AG09309 (cell line): ENCODE measurements around the gene TGM6.

Source experiments
- DNase-seq: peaks from one replicate; pipeline ENCODE4 v3.0.0-alpha.2; 2010; ENCODE audit warnings: low read depth
- H3K4me3 ChIP-seq: 2 replicates; pipeline ENCODE4 v1.5.1; 2011; ENCODE audit warnings: mild to moderate bottlenecking, low read depth, low read length, moderate library complexity; ENCODE audit not compliant: control insufficient read depth
- TF ChIP-seq, protein P1 (sequence below): IDR thresholded peaks from 2 replicates; pipeline ENCODE4 v1.5.1; 2011; ENCODE audit warnings: mild to moderate bottlenecking, low read depth, low read length, inconsistent platforms; ENCODE audit not compliant: insufficient read depth, control insufficient read depth; ENCODE audit errors: missing control alignments

TGM6 gene

GRCh38 chr20:2342243-2342642 lies 38.5 kb upstream of the TGM6 start:
- TF ChIP-seq, protein P1, sequence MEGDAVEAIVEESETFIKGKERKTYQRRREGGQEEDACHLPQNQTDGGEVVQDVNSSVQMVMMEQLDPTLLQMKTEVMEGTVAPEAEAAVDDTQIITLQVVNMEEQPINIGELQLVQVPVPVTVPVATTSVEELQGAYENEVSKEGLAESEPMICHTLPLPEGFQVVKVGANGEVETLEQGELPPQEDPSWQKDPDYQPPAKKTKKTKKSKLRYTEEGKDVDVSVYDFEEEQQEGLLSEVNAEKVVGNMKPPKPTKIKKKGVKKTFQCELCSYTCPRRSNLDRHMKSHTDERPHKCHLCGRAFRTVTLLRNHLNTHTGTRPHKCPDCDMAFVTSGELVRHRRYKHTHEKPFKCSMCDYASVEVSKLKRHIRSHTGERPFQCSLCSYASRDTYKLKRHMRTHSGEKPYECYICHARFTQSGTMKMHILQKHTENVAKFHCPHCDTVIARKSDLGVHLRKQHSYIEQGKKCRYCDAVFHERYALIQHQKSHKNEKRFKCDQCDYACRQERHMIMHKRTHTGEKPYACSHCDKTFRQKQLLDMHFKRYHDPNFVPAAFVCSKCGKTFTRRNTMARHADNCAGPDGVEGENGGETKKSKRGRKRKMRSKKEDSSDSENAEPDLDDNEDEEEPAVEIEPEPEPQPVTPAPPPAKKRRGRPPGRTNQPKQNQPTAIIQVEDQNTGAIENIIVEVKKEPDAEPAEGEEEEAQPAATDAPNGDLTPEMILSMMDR, result no peak
- DNase-seq, result no peak
- H3K4me3 ChIP-seq, result no peak overlapping the region

GRCh38 chr20:2346188-2346587 lies 34.5 kb upstream of the TGM6 start:
- DNase-seq, result no peak
- TF ChIP-seq, protein P1, result no peak
- H3K4me3 ChIP-seq, result no peak overlapping the region

DNA sequence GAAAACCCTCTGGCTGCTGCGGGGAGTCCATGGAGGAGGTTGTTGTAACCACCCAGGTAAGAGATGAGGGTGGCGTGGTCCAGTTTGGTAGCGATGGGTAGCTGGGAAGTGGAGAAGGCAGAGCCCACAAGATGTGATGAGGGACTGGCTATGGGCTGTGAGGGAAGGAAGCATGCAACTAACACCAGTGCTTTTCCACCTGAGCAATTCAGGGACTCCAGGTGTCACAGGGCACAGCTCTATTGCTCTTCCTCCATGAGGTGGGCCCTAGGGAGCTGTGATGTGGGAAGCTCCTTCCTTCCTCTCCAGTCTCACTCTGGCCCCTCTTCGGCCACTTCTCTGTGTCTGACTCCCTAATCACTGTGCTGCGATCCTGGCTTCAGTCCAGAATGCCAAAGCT lies 32.4 kb upstream of the TGM6 start:
- TF ChIP-seq, protein P1, result no peak
- DNase-seq, result no peak
- H3K4me3 ChIP-seq, result no peak overlapping the region

- TF ChIP-seq, protein P1, result no peak
- DNase-seq, result no peak
- no peak overlapping the region for H3K4me3 ChIP-seq
These were observed 30.9 kb upstream of the TGM6 start for GRCh38 chr20:2349801-2350200.

- TF ChIP-seq, protein P1, result no peak
- DNase-seq, result no peak
These were observed 30.1 kb upstream of the TGM6 start for GRCh38 chr20:2350606-2351005.

DNA sequence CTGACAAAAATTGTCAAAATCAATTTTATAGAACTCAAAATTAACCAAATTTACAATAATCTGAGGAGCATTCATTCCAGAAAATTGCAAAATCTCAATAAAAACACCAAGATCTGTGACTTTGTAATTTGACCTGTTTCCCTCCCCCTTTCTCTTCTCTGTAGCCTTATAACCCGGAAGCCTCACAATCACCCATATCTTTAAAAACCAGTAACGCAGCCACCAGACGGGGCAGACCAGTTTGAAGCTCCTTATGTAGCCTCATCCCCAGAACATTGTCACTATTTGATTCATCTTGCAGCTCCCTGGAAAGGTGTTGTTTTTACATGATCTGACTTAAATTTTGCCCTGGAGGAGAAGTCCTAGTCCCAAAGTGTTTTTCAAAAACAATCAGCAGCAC lies 27.5 kb upstream of the TGM6 start:
- no peak for DNase-seq
- TF ChIP-seq, protein P1, result no peak
- no peak overlapping the region for H3K4me3 ChIP-seq

More at GRCh38 chr20:2350606-2351005, 30.1 kb upstream of the TGM6 start:
- H3K4me3 ChIP-seq, result no peak overlapping the region

- no peak for DNase-seq
- TF ChIP-seq, protein P1, result no peak
- H3K4me3 ChIP-seq, result no peak overlapping the region
These were observed 23.6 kb upstream of the TGM6 start for GRCh38 chr20:2357114-2357513.
